HG03135 (cell line): ENCODE data around the gene CACNA1B.
A peak's percentile ranks its signal among the peaks of the same experiment; 100 is the strongest.
"Not testable (repeated sequence)": the region's sequence is repeated elsewhere in the genome, so short reads cannot be mapped to it uniquely, and the experiment has no call there.

Experiments
- ATAC-seq: cut with Tn5 transposase; IDR thresholded peaks from one replicate; pipeline ENCODE4 v1.9.1; 2021; ENCODE audit warnings: mild to moderate bottlenecking, moderate library complexity; ENCODE audit not compliant: unreplicated experiment

The CACNA1B gene

GRCh38 chr9:138112090-138112748 is 234.6 kb downstream of the CACNA1B start:
- ATAC-seq: no peak

GRCh38 chr9:138112791-138113600 is 235.4 kb downstream of the CACNA1B start:
- ATAC-seq: no peak

- ATAC-seq: not testable (repeated sequence)
These were observed 236.2 kb downstream of the CACNA1B start for GRCh38 chr9:138113701-138114325.

- ATAC-seq: no peak
These were observed 237.1 kb downstream of the CACNA1B start for GRCh38 chr9:138114501-138115245.

- no peak for ATAC-seq
These were observed 237.9 kb downstream of the CACNA1B start for GRCh38 chr9:138115506-138115905.

GRCh38 chr9:138116521-138116920 is 238.9 kb downstream of the CACNA1B start:
- no peak for ATAC-seq

- no peak for ATAC-seq
These were observed 239.6 kb downstream of the CACNA1B start for GRCh38 chr9:138117101-138117750.

GRCh38 chr9:138117836-138118235 is 240.3 kb downstream of the CACNA1B start:
- no peak for ATAC-seq

- no peak for ATAC-seq
These were observed 241.1 kb downstream of the CACNA1B start for GRCh38 chr9:138118601-138119071.

- no peak for ATAC-seq
These were observed 241.8 kb downstream of the CACNA1B start for GRCh38 chr9:138119202-138120027.

GRCh38 chr9:138120072-138120471 is 242.5 kb downstream of the CACNA1B start:
- ATAC-seq: no peak

GRCh38 chr9:138120511-138121437 is 243.2 kb downstream of the CACNA1B start:
- no peak for ATAC-seq

GRCh38 chr9:138121438-138122050 is 244.0 kb downstream of the CACNA1B start:
- ATAC-seq: no peak

GRCh38 chr9:138122201-138122600 is 244.6 kb downstream of the CACNA1B start:
- ATAC-seq: no peak

- no peak for ATAC-seq
These were observed 245.1 kb downstream of the CACNA1B start for GRCh38 chr9:138122676-138123075.

- ATAC-seq: no peak
These were observed 245.5 kb downstream of the CACNA1B start for GRCh38 chr9:138123086-138123485.

- peak; percentile 59 for ATAC-seq
These were observed 248.7 kb downstream of the CACNA1B start for GRCh38 chr9:138126090-138126857.
